NCI-H1930 (cell line): ENCODE measurements around the gene UHRF2.
"Not testable (repeated sequence)": the region's sequence is repeated elsewhere in the genome, so short reads cannot be mapped to it uniquely, and the experiment has no call there.

Source experiments
- DNase-seq, 2 experiments: peaks; one replicate each; lab custom pipeline; 2025; lab: John Stamatoyannopoulos, UW

The UHRF2 gene

GRCh38 chr9:6428940-6429889, 16.2 kb downstream of the UHRF2 start:
- DNase-seq = no peak

- no peak for DNase-seq
Measured at GRCh38 chr9:6431038-6431437, 18.0 kb downstream of the UHRF2 start.

- no peak for DNase-seq
Measured at GRCh38 chr9:6433410-6433809, 20.4 kb downstream of the UHRF2 start.

- no peak for DNase-seq
Measured at GRCh38 chr9:6439051-6439703, 26.2 kb downstream of the UHRF2 start.

GRCh38 chr9:6440405-6440804, 27.4 kb downstream of the UHRF2 start:
- DNase-seq = no peak

GRCh38 chr9:6441269-6441668, 28.3 kb downstream of the UHRF2 start:
- DNase-seq = no peak

GRCh38 chr9:6443661-6444060, 30.7 kb downstream of the UHRF2 start:
- no peak for DNase-seq

- no peak for DNase-seq
Measured at GRCh38 chr9:6444128-6444527, 31.1 kb downstream of the UHRF2 start.

GRCh38 chr9:6449086-6449485, 36.1 kb downstream of the UHRF2 start:
- no peak for DNase-seq

- DNase-seq = no peak
Measured at GRCh38 chr9:6449645-6450044, 36.6 kb downstream of the UHRF2 start.

GRCh38 chr9:6450641-6451375, 37.8 kb downstream of the UHRF2 start:
- no peak for DNase-seq

- DNase-seq = not testable (repeated sequence)
Measured at GRCh38 chr9:6455292-6455691, 42.3 kb downstream of the UHRF2 start.

GRCh38 chr9:6458704-6459103, 45.7 kb downstream of the UHRF2 start:
- not testable (repeated sequence) for DNase-seq

- DNase-seq = no peak
Measured at GRCh38 chr9:6459718-6460117, 46.7 kb downstream of the UHRF2 start.

- no peak for DNase-seq
Measured at GRCh38 chr9:6460189-6460768, 47.3 kb downstream of the UHRF2 start.

GRCh38 chr9:6461619-6462018, 48.6 kb downstream of the UHRF2 start:
- no peak for DNase-seq

- DNase-seq = no peak
Measured at GRCh38 chr9:6467006-6467625, 54.1 kb downstream of the UHRF2 start.

- no peak for DNase-seq
Measured at GRCh38 chr9:6471231-6471850, 58.3 kb downstream of the UHRF2 start.

- no peak for DNase-seq
Measured at GRCh38 chr9:6473151-6473550, 60.2 kb downstream of the UHRF2 start.

GRCh38 chr9:6479959-6480358, 67.0 kb downstream of the UHRF2 start:
- no peak for DNase-seq

- DNase-seq = no peak
Measured at GRCh38 chr9:6484210-6484609, 71.2 kb downstream of the UHRF2 start.
